ENCODE data around the gene PSMC3. TPM values are rescaled to one million over a fixed set of nuclear protein-coding genes. Genes with fewer than 3 reads are reported as not detected.
"Not testable (repeated sequence)": the region's sequence is repeated elsewhere in the genome, so short reads cannot be mapped to it uniquely, and the experiment has no call there.

PSMC3 gene
- polyA plus RNA-seq, 1 experiment, result 290 TPM

DNA sequence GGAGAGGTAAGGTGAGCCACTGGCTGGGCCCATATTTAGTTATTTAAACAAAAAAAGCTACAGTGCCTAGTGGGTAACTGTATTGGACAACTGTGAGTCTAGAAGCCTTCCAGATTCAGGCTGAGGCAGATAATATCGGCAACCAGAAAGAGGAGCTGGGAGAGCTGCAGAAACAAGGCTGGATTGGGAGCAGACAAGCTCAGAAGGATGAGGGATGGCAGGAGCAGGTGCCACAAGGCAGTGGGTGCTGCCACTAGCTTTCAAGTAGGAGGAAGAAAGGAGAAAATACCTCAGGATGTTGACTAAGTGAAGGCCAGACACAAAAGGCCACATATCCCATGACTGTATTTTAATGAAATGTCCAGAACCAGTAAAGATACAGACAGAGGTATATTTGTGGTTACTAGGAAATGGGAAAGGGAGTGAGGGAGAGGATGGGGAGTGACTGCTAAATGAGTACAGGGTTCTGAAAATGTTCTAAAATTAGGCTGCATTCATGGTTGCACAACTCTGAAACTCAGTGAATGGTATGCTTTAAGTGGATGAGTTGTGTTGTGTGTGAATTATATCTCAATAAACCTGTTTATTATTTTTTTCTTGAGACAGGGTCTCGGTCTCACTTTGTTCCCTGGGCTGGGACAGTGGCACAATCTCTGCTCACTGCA lies 34.5 kb upstream of the PSMC3 start:
- Histone ChIP-seq H3K4me3 (ENCODE audit: low read depth, low read length) (no peak overlapping the region), H3K9me3 (ENCODE audit: control insufficient read depth, insufficient read depth, low read length) (no peaks in the 10 kb centered on the region), H3K27me3 (ENCODE audit: control insufficient read depth, insufficient read depth, low read length) (no peaks in the 10 kb centered on the region), H3K27ac (ENCODE audit: low read depth, low read length) (no peak overlapping the region)
- no peak for DNase-seq (ENCODE audit: low read depth, low spot score)
- CTCF ChIA-PET, result no interaction called here
- TF ChIP-seq, protein P1, sequence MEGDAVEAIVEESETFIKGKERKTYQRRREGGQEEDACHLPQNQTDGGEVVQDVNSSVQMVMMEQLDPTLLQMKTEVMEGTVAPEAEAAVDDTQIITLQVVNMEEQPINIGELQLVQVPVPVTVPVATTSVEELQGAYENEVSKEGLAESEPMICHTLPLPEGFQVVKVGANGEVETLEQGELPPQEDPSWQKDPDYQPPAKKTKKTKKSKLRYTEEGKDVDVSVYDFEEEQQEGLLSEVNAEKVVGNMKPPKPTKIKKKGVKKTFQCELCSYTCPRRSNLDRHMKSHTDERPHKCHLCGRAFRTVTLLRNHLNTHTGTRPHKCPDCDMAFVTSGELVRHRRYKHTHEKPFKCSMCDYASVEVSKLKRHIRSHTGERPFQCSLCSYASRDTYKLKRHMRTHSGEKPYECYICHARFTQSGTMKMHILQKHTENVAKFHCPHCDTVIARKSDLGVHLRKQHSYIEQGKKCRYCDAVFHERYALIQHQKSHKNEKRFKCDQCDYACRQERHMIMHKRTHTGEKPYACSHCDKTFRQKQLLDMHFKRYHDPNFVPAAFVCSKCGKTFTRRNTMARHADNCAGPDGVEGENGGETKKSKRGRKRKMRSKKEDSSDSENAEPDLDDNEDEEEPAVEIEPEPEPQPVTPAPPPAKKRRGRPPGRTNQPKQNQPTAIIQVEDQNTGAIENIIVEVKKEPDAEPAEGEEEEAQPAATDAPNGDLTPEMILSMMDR (IDR thresholded peaks at IDR 0.05; ENCODE audit: low read depth, low read length), result no peak
- POLR2A ChIA-PET, result interaction anchor here (0.6 kb wide), 1 partner anchor 24 kb away, joined by 4 read pairs; no protein-coding TSS in a partner anchor

- TF ChIP-seq, protein P1 (IDR thresholded peaks at IDR 0.05; ENCODE audit: low read depth, low read length), result peak; percentile 87
- H3K27ac ChIP-seq (ENCODE audit: low read depth, low read length); H3K9me3 ChIP-seq (ENCODE audit: control insufficient read depth, insufficient read depth, low read length); H3K4me3 ChIP-seq (ENCODE audit: low read depth, low read length); H3K27me3 ChIP-seq (ENCODE audit: control insufficient read depth, insufficient read depth, low read length): not testable (repeated sequence)
- peak; percentile 72 for DNase-seq (ENCODE audit: low read depth, low spot score)
- ChIA-PET POLR2A (interaction anchor here (0.6 to 1.3 kb wide), 5 partner anchors 17 to 81 kb away, joined by 3 to 4 read pairs (median 3); partner anchors contain the start of gene PSMC3), CTCF (interaction anchor here (0.6 to 3.6 kb wide), 35 partner anchors 8 to 589 kb away, joined by 3 to 30 read pairs (median 5); no protein-coding TSS in a partner anchor)
Measured at GRCh38 chr11:47454258-47454671, 28.0 kb upstream of the PSMC3 start.

- CTCF ChIA-PET, result interaction anchor here (0.9 to 3.6 kb wide), 5 partner anchors 9 to 164 kb away, joined by 3 to 26 read pairs (median 7); no protein-coding TSS in a partner anchor
- POLR2A ChIA-PET, result interaction anchor here (1.3 kb wide), 1 partner anchor 27 kb away, joined by 4 read pairs; the partner anchor contains the start of gene PSMC3
Measured at GRCh38 chr11:47453365-47453764, 27.1 kb upstream of the PSMC3 start.

DNA sequence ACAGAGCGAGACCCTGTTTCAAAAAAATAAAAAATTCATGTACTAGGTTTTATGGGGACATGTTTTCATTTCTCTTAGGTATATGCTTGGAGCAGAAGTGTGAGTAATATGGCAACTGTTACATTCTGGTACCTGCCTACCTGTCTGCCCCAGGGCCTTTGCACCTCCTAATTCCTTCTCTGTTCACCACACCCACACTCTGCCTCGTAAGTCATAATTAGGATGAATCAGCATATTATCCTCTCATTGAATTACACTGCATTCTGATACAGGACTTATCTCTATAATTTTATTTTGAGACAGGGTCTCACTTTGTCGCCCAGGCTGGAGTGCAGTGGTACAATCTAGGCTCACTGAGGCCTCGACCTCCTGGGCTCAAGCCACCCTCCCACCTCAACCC lies 25.8 kb upstream of the PSMC3 start:
- H3K27ac ChIP-seq (ENCODE audit: low read depth, low read length), result no peak overlapping the region
- no peaks in the 10 kb centered on the region for H3K27me3 ChIP-seq (ENCODE audit: control insufficient read depth, insufficient read depth, low read length)
- DNase-seq (ENCODE audit: low read depth, low spot score), result no peak
- H3K4me3 ChIP-seq (ENCODE audit: low read depth, low read length), result no peak overlapping the region
- POLR2A ChIA-PET, result interaction anchor here (0.6 kb wide), 1 partner anchor 311 kb away, joined by 6 read pairs; no protein-coding TSS in a partner anchor
- CTCF ChIA-PET, result interaction anchor here (0.6 to 3.6 kb wide), 2 partner anchors 78 to 106 kb away, joined by 3 to 26 read pairs; no protein-coding TSS in a partner anchor
- TF ChIP-seq, protein P1 (IDR thresholded peaks at IDR 0.05; ENCODE audit: low read depth, low read length), result no peak
- no peaks in the 10 kb centered on the region; the same call in 1 of the 2 replicates for H3K9me3 ChIP-seq (ENCODE audit: control insufficient read depth, insufficient read depth, low read length)

More at GRCh38 chr11:47453365-47453764, 27.1 kb upstream of the PSMC3 start:
- TF ChIP-seq, protein P1 (IDR thresholded peaks at IDR 0.05; ENCODE audit: low read depth, low read length), result no peak
- Histone ChIP-seq H3K9me3 (ENCODE audit: control insufficient read depth, insufficient read depth, low read length) (no peaks in the 10 kb centered on the region; the same call in 1 of the 2 replicates), H3K27me3 (ENCODE audit: control insufficient read depth, insufficient read depth, low read length) (no peaks in the 10 kb centered on the region), H3K27ac (ENCODE audit: low read depth, low read length) (no peak overlapping the region), H3K4me3 (ENCODE audit: low read depth, low read length) (no peak overlapping the region)
- DNase-seq (ENCODE audit: low read depth, low spot score), result no peak

DNA sequence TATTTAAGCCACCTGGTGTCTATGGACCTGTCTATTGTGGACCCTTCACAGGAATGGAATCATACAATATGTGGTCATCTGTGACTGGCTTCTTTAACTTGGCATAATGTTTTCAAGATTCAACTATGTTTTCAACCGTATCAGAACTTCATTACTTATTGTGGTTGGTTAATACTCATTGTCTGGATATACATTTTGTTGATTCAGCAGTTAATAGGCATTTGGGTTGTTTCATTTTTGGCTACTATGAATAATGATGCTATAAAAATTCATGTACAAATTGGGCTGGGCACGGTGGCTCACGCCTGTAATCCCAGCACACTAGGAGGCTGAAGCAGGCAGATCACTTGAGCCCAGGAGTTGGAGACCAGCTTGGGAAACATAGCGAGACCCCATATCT lies 25.2 kb upstream of the PSMC3 start:
- ChIA-PET POLR2A (interaction anchor here (0.6 kb wide), 1 partner anchor 312 kb away, joined by 6 read pairs; no protein-coding TSS in a partner anchor), CTCF (interaction anchor here (0.6 to 1.0 kb wide), 2 partner anchors 77 to 105 kb away, joined by 3 to 4 read pairs; no protein-coding TSS in a partner anchor)
- H3K9me3 ChIP-seq (ENCODE audit: control insufficient read depth, insufficient read depth, low read length), result no peaks in the 10 kb centered on the region; the same call in 1 of the 2 replicates
- no peak overlapping the region for H3K4me3 ChIP-seq (ENCODE audit: low read depth, low read length)
- TF ChIP-seq, protein P1 (IDR thresholded peaks at IDR 0.05; ENCODE audit: low read depth, low read length), result no peak
- H3K27me3 ChIP-seq (ENCODE audit: control insufficient read depth, insufficient read depth, low read length), result no peaks in the 10 kb centered on the region
- H3K27ac ChIP-seq (ENCODE audit: low read depth, low read length), result no peak overlapping the region
- no peak for DNase-seq (ENCODE audit: low read depth, low spot score)
